Measurements from ENCODE around the gene LCNL1. TPM values are rescaled to one million over a fixed set of nuclear protein-coding genes. Genes with fewer than 3 reads are reported as not detected.
A peak's percentile ranks its signal among the peaks of the same experiment; 100 is the strongest.

The LCNL1 gene
- total and polyA plus RNA-seq, 2 of the 13 experiments (the other 11 are each of a cell fraction or from before 2014, with no cell fraction given), result not detected

DNA sequence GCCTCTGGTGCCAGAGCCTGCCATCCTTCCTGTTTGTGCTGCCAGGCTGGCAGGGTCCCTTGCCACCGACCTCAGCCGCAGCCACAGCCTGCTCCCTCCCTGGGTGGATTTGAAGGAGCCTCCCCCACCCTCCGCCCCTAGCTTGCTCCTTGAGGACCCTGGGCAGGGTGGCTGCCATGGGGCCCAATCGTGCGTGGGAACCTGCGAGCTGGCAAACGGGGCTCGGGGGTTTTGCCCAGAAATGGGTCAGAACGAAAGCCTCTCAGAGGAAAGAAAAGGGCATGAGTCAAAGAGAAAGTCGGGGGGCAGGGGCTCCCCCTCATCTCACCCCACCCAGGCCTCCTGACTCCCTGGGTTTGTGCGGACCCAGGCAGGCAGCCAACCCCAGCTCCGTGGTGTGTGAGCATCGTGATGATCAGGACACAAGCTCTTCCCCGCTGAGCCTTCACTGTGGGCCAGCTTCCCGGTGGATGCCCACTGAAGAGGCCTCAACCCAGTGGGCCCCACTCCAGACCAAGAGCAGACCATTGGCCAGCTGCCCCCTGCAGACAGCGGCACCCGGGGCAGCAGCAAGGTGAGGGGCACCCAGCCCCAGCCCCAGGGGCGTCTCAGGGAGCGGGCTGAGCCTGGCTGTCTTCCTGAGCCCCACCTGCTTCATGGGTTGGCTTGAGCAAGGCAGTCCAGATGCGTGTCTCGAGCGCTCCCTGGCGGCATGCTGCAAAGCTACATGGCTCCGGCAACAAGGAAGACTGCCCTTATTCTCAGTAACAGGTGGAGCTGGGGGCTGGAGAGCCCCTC, 52.1 kb downstream of the LCNL1 start (continued):
- TF ChIP-seq, protein P1, sequence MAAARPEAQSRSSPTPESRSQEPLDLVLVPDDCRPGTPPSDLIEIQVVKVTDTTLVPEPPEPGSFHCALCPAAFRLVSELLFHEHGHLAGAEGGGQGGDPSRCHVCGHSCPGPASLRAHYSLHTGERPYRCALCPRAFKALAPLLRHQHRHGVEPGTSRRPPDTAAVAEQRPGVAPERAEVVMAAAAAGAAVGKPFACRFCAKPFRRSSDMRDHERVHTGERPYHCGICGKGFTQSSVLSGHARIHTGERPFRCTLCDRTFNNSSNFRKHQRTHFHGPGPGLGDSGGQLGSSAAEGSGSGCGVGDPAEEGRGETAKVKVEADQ (CRISPR knock-in tag; IDR thresholded peaks at IDR 0.05; ENCODE audit: borderline replicate concordance), result no peak
- TF ChIP-seq, protein P2, sequence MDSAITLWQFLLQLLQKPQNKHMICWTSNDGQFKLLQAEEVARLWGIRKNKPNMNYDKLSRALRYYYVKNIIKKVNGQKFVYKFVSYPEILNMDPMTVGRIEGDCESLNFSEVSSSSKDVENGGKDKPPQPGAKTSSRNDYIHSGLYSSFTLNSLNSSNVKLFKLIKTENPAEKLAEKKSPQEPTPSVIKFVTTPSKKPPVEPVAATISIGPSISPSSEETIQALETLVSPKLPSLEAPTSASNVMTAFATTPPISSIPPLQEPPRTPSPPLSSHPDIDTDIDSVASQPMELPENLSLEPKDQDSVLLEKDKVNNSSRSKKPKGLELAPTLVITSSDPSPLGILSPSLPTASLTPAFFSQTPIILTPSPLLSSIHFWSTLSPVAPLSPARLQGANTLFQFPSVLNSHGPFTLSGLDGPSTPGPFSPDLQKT (CRISPR knock-in tag; IDR thresholded peaks at IDR 0.05; ENCODE audit: borderline replicate concordance), result no peak
- TF ChIP-seq ZBTB20 (CRISPR knock-in tag; IDR thresholded peaks at IDR 0.05; ENCODE audit: borderline replicate concordance, low read depth) (0 out of 2 replicates have a peak, but pooled peaks have one; percentile 37), ZNF746 (CRISPR knock-in tag; IDR thresholded peaks at IDR 0.05) (no peak), TARDBP (CRISPR knock-in tag; IDR thresholded peaks at IDR 0.05) (no peak), SUZ12 (IDR thresholded peaks at IDR 0.05; ENCODE audit: low read depth, low read length) (no peak), FOSL1 (CRISPR knock-in tag; IDR thresholded peaks at IDR 0.05; ENCODE audit: borderline replicate concordance) (no peak), FOXK2 (IDR thresholded peaks at IDR 0.05) (no peak), KDM3A (CRISPR knock-in tag; IDR thresholded peaks at IDR 0.05; ENCODE audit: low read depth) (0 out of 2 replicates have a peak, but pooled peaks have one; percentile 45), MEF2D (CRISPR knock-in tag; IDR thresholded peaks at IDR 0.05) (no peak), KDM2A (CRISPR knock-in tag; IDR thresholded peaks at IDR 0.05; ENCODE audit: borderline replicate concordance, low read depth) (peak; percentile 67; the same call in 1 of the 2 replicates), POLR2A (IDR thresholded peaks at IDR 0.05; ENCODE audit: insufficient read depth in 1 of 2, low read depth in 2 of 2, low read length in 2 of 2) (no peak), ZSCAN31 (CRISPR knock-in tag; IDR thresholded peaks at IDR 0.05; ENCODE audit: low read depth) (peak; percentile 47; the same call in 1 of the 2 replicates), ZNF501 (CRISPR knock-in tag; IDR thresholded peaks at IDR 0.05) (peak; percentile 41; the same call in 1 of the 2 replicates), ZNF329 (CRISPR knock-in tag; IDR thresholded peaks at IDR 0.05; ENCODE audit: low read depth) (no peak), TP53 (CRISPR knock-in tag; conservative IDR thresholded peaks at IDR 0.05) (no peak)
- TF ChIP-seq, protein P3, sequence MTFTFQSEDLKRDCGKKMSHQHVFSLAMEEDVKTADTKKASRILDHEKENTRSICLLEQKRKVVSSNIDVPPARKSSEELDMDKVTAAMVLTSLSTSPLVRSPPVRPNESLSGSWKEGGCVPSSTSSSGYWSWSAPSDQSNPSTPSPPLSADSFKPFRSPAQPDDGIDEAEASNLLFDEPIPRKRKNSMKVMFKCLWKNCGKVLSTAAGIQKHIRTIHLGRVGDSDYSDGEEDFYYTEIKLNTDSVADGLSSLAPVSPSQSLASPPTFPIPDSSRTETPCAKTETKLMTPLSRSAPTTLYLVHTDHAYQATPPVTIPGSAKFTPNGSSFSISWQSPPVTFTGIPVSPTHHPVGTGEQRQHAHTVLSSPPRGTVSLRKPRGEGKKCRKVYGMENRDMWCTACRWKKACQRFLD (CRISPR knock-in tag; IDR thresholded peaks at IDR 0.05; ENCODE audit: borderline replicate concordance), result no peak
- TF ChIP-seq, protein P4, sequence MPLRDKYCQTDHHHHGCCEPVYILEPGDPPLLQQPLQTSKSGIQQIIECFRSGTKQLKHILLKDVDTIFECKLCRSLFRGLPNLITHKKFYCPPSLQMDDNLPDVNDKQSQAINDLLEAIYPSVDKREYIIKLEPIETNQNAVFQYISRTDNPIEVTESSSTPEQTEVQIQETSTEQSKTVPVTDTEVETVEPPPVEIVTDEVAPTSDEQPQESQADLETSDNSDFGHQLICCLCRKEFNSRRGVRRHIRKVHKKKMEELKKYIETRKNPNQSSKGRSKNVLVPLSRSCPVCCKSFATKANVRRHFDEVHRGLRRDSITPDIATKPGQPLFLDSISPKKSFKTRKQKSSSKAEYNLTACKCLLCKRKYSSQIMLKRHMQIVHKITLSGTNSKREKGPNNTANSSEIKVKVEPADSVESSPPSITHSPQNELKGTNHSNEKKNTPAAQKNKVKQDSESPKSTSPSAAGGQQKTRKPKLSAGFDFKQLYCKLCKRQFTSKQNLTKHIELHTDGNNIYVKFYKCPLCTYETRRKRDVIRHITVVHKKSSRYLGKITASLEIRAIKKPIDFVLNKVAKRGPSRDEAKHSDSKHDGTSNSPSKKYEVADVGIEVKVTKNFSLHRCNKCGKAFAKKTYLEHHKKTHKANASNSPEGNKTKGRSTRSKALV (CRISPR knock-in tag; IDR thresholded peaks at IDR 0.05), result 0 out of 2 replicates have a peak, but pooled peaks have one; percentile 48
- TF ChIP-seq, protein P5, sequence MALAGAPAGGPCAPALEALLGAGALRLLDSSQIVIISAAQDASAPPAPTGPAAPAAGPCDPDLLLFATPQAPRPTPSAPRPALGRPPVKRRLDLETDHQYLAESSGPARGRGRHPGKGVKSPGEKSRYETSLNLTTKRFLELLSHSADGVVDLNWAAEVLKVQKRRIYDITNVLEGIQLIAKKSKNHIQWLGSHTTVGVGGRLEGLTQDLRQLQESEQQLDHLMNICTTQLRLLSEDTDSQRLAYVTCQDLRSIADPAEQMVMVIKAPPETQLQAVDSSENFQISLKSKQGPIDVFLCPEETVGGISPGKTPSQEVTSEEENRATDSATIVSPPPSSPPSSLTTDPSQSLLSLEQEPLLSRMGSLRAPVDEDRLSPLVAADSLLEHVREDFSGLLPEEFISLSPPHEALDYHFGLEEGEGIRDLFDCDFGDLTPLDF (CRISPR knock-in tag; IDR thresholded peaks at IDR 0.05), result no peak
- TF ChIP-seq, protein P6, sequence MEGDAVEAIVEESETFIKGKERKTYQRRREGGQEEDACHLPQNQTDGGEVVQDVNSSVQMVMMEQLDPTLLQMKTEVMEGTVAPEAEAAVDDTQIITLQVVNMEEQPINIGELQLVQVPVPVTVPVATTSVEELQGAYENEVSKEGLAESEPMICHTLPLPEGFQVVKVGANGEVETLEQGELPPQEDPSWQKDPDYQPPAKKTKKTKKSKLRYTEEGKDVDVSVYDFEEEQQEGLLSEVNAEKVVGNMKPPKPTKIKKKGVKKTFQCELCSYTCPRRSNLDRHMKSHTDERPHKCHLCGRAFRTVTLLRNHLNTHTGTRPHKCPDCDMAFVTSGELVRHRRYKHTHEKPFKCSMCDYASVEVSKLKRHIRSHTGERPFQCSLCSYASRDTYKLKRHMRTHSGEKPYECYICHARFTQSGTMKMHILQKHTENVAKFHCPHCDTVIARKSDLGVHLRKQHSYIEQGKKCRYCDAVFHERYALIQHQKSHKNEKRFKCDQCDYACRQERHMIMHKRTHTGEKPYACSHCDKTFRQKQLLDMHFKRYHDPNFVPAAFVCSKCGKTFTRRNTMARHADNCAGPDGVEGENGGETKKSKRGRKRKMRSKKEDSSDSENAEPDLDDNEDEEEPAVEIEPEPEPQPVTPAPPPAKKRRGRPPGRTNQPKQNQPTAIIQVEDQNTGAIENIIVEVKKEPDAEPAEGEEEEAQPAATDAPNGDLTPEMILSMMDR (CRISPR knock-in tag; IDR thresholded peaks at IDR 0.05), result peak; percentile 99
- TF ChIP-seq, protein P7, sequence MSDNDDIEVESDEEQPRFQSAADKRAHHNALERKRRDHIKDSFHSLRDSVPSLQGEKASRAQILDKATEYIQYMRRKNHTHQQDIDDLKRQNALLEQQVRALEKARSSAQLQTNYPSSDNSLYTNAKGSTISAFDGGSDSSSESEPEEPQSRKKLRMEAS (IDR thresholded peaks at IDR 0.05), result peak; percentile 2; the same call in 1 of the 2 replicates
